ENCODE data around the gene SUPT6H.

The SUPT6H gene

DNA sequence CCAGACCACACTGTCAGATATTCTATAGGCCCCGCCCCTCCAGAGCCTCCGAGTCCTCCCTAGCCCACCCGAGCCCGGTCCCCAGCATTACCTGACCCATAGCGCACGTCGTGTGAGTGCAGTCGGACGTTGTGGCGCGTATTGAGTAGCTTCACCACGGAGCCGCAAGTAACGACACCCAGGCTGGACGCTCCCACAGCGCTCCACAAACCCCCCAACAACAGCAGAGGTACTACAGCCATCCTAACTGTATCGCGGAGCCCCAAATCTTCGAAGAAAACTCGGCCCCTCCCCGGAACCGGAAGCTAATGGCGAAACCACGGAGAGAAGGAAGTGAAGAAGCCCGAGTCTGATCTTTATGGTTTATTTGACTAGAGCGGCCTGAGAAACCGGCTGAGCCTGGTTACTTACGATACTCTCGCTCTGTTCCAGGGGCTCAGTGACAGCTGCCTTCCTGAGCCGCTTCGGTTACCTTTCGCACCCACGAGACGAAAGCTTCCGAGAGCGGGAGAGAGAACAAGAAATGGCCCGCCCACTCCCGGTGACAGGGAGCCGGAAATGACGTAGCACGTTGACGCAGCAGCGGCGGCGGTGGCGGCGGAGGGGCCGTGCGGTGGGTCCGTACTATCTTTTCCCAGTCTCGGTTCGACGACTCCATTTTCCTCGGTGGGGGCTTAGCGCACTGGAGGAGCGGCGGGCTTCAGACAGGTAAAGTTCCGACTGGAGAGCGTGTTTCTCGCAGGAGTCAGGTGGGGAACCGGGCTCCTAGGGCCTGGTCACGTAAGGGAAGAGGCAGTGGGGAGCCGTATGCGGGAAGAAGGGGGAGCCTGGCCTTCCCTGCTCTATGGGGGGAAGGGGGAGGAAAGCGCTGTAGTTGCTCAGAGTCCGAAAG, at the start of gene SUPT6H, which contains the start of gene SDF2:
SUPT6H (plus strand) TSS at position 571 of the 892 bp plus-strand sequence. CDS start 11,197 bp downstream, outside the sequence.
SDF2 (minus strand) TSS at position 272 of the 892 bp plus-strand sequence; CDS start at position 242, 30 bp downstream.
- no peak for FAIRE-seq

DNA sequence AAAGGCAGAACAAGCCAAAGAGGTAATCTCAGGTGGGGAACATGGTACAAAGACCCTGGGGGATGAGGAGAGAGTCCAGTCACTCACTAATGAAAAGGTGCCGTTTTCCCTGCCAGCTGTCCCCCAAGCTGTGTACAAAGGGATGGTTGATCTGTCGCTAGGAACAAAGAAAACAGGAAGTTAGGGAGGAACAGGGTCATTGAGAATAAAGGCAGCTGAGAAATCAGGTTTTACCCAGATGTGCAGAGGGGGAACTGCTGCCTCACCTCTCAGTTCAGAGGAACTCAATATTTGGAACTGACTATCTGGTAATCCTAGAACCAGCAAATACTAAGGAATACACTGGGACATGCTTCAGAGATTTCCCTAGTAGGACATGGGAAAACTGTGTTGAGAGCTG, 49.5 kb upstream of the SUPT6H start:
- no peak for FAIRE-seq

GRCh38 chr17:28612936-28613872, 48.8 kb upstream of the SUPT6H start:
- no peak for FAIRE-seq

DNA sequence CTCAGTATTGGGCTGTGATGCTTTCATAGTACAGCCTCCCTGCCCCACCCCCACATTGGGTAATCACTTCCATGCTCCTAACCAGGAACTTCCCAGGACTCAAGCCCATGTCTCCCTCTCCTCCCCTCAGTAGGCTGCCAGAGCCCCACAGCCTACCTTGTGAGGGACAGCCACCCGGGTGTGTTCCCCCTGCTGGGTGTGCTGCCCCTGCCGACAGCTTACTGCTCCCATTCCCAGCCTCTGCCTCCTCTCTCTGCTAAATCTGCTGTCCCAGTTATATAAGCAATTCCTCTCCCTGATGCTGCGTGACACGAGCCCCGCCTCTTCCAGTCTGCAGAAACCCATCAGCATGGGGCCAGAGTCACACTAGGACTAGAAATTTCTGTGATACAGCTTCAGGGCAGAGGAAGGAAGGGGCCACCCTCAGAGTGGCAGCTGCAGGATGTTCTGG, 48.0 kb upstream of the SUPT6H start, which contains the start of gene RSKR:
RSKR (minus strand) TSS at position 255 of the 451 bp plus-strand sequence; CDS start at position 231, 24 bp downstream.
- no peak for FAIRE-seq

- FAIRE-seq = no peak
These were observed 46.6 kb upstream of the SUPT6H start for GRCh38 chr17:28615260-28615940.

DNA sequence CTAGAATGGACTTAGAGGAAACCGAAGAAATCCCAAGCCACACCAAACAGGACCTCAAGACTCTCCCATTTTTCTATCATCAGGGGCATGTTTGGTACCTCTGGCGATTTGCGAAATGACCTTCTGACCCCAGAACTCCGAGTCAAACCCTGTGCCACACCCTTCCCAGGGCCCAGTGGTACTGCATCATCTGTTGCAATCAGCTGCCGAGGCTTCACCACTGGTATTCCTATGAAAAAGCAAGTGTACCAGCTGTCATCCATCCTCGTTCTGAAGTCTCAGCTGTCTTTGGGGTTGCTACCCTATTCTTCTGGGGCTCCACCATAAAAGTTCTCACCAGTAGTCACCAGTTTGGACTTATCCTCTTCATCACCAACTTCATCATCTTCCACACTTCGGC, 45.7 kb upstream of the SUPT6H start:
- no peak for FAIRE-seq

GRCh38 chr17:28618464-28618863, 43.5 kb upstream of the SUPT6H start:
- no peak for FAIRE-seq

DNA sequence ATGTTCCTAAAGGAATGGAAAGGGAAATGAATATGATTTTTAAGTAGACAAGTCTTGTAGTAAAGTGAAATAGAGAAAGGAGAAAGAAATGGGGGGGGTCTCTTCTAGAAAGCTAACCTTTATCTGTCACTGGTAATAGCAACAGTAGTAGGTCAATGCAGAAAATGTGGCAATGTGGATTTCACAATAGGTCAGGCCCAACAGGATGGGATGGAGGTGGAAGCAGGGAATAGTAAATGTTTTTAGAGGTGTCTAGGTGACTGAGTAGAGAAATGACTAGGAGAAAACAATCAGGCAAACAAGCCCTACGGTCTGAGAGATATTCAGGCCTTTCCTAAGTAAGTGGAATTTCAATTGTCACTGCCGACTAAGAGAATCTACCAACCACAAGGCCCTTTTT, 42.0 kb upstream of the SUPT6H start:
- no peak for FAIRE-seq

- FAIRE-seq = no peak
These were observed 39.8 kb upstream of the SUPT6H start for GRCh38 chr17:28622186-28622585.

DNA sequence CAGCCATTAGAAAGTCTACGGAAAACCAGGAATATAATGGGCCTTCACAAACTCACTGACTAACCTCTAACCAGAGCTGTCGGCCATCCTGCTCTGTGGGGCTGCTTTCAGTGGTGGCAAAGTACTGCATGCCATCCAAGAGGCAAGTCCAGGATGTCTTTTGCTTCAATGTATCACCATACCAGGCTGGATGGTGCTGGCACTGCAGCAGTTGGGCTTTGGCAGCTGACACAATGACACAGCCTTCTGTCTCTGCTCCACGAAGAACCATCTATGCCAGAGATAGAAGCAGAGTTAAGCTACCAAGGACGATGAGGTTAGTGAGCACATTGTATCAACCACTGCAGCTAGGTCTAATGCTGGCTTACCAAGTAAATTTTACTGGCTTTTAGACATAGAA, 38.3 kb upstream of the SUPT6H start:
- no peak for FAIRE-seq

GRCh38 chr17:28624148-28624547, 37.9 kb upstream of the SUPT6H start:
- no peak for FAIRE-seq

DNA sequence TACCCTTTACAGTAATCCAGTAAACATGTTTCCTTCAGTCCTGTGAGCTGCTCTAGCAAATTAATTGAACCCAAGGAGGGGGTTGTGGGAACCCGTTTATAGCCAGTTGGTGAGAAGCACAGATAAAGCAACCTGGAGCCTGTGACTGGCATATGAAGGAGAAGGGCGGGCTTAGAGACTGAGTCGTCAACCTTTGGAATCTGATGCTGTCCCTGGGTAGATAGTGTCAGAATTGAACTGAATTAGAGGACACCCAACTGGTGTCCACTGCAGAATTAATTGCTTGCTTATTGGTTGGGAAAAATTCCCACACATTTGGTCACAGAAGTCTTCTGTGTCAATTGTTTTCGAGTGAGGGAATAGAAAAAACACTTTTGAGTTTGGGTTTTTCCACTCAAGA, 35.2 kb upstream of the SUPT6H start:
- FAIRE-seq = no peak

DNA sequence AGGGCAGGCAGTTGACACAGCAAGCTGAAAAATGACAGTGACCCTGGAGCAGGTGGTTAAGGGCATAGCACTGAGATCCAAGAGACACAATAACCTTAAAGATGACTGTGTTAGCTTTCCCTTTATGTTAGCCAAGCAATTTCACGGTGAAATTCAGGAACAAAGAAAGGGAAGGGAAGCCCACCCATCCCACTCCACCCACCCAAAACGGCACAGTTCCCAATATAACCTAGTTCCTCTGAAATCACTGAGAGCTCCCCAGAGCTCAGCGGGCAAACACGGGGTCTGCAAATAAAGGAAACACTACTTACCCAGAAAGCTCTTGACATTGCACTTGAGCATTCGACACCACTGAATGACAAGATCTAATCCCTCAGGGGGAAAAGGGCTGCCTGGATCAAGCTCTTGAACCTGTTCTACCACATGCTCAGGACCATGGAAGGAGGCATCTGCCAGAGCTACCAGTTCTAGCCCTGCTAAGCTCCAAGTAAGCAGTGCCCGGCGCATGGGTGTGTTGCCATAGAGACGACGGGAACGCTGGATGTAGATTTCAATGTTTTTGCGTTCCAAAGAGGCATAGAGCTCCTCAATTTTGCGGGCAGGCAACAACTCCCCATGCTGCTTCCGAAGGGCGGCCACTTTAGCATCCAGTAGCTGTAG, 27.7 kb upstream of the SUPT6H start:
- FAIRE-seq = no peak

DNA sequence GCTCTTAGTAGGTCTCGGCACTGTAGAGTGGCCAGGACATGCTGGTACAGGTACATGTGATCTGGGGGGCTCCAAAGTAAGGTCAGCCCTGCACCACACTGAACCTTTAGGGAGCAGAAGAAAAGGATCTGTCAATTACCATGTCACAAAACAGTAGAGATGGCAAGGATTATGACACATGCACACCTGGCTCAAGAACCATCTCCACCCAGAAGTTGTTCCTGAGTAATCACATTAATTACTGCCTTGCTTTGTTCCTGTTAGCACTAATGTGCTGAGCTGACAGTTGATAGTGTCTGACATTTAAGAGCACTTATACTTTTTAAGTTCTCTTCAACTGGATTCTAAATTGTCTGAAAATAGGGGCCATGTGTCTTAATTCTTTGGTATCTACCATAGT, 26.5 kb upstream of the SUPT6H start:
- FAIRE-seq = no peak

- FAIRE-seq = no peak
These were observed 20.4 kb upstream of the SUPT6H start for GRCh38 chr17:28641579-28641978.

DNA sequence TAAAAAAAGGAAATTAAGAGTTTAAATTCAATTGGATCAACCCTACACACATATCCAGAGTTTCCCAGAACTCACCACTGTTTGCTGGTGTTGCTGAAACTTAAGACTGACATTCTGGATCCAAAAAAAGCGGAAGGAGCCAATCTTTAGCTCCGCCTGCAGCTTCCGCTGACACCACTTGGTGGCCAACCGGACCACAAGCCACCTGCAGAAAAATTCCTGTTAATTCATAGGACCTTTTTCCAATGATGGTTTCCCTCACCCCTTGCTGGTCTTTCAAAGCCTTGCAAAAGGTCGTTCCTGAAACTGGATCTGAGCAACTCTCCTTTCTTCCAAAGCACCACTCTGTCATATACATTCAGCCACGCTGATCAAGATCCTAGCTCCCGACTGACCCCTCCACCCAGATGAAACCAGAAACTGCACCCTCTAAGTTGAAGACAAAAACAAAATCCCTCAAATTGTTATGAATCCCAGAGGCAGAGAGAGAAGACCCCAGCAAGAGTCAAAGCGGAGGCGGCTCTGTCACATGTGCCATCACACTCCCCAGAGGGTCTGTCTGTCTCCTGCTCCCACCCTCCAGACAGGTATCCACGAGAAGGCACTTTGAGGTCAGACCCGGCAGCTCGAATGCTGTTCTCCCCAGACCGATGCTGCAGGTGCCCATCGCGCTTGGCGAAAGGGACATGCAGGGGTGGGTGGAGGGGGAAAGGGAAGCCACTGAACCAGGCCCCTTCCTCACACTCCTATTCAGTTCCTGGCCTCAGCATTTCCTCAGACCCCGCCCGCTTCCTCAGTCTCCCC, 17.8 kb upstream of the SUPT6H start:
- no peak for FAIRE-seq

DNA sequence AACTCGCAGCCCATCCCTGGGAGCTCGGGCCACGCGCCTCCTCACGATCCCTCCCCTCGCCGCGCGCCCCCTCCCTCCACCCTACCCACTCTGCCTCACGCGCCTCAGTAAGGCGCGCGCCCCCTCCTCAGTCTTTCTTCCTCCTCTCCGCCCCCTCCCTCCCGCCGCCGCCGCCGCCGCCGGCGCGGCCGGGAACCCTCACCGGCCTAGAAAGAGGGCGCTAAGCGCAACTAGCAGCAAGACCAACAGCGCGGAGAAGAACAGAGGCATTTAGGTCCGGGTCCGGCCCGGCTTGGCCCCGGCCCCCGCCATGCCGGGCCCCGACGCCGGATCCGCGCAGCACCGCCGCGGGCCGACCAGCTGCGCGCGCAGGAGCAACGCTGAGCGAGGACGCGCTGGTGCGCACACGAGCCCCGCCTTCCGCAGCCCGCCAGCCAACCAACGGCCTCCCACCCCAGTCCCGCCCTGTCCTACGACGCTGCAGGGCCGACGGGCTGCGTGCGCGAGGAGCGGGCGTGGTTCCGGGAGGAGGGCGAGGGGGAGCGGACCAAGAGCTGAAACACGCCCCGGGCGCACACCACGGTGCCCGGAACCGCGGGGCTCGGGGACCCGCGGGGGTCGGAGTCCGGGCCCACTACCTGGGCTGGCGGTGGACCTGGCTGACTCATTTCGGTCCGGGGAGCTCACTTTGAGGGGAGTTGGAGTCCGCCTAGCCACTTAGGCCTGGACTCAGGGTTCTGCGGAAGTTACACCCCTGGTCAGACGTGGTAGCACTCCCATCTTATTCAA, 17.0 kb upstream of the SUPT6H start, which contains the start of gene BLTP2:
BLTP2 (minus strand) TSS at position 372 of the 789 bp plus-strand sequence; CDS start at position 270, 102 bp downstream.
- no peak for FAIRE-seq

DNA sequence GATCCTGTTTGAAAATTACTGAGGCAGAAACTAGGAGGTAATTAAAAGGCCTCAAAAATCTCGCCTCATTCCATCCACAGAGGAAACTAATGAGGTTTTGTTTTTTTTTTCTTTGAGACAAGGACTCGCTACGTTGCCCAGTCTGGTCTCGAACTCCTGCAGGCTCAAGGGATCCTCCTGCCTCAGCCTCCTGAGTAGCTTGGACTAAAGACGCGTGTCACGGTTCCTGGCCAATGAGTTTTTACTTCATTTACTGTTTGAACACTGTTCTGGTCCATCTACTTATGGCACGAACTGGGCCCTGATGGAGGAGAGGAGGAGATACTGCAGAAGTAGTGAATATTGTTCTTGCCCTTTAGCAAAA, 16.4 kb upstream of the SUPT6H start:
- no peak for FAIRE-seq

DNA sequence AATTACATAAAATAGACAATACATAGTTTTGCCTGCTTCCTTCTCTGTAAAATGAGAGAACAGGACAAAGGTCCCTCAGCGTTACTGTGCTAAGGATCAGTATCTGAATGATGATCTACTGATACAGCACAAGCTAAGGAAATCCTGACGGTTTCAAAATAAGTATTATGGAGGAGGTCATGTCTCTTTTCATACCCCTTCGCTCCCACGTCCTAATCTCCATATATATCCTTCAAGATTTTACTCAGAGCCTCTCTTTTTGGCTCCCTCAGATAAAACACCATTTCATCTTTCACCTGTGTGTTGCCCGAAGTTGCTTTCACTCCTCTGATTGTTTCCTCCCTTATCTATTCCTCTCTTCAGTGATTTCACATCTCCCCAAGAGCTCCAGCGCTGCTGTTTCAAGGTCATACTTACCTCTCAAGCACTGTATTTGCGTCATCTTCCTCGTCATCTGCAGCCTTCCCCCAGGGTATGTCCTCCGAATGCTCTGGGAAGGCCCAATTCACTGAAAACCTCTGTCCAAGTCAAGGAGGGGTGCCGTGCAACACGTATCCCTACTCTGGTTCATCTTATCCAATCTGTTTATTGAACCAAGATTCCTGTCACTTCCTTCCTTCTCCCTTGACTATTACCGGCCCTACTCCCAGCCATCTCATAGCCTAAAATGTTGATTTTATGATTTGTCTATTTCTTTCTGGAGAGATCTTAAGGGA, 15.8 kb upstream of the SUPT6H start:
- FAIRE-seq = no peak

DNA sequence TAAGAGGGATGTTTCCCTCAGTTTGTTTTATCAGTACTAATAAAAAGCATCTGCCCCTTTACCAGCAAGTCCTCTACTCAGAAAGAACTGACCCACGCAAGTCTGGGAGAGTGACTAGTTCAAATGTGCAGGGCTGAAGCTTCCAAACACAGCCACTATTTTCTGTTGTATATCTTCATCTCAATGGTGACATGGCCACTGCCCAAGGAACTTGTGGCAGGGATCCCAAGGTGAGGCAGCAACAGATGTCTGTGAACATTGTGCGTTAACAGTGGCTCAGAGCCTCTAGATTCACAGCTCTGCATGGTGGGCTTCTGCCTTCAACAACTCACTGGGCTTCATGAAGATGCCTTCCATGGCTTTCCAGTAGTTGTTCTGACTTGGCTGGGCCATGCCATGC, 13.3 kb upstream of the SUPT6H start:
- FAIRE-seq = no peak

Data from islet of Langerhans (tissue), 1 donor.